Stimulated activated CD8-positive, alpha-beta memory T cell treated with anti-CD3 and anti-CD28 coated beads, Interleukin-4, amount 100 ng/mL, for 1 hour (primary cell): ENCODE data around the gene PNMA8B.
"Not testable (repeated sequence)": the region's sequence is repeated elsewhere in the genome, so short reads cannot be mapped to it uniquely, and the experiment has no call there.

Experiments used
- DNase-seq, 2 donors: peaks; one replicate each; pipeline ENCODE4 v3.0.0-alpha.2; 2020; ENCODE audit warnings: low read depth in 2 of 2, low spot score in 1 of 2

Gene PNMA8B, protein sequence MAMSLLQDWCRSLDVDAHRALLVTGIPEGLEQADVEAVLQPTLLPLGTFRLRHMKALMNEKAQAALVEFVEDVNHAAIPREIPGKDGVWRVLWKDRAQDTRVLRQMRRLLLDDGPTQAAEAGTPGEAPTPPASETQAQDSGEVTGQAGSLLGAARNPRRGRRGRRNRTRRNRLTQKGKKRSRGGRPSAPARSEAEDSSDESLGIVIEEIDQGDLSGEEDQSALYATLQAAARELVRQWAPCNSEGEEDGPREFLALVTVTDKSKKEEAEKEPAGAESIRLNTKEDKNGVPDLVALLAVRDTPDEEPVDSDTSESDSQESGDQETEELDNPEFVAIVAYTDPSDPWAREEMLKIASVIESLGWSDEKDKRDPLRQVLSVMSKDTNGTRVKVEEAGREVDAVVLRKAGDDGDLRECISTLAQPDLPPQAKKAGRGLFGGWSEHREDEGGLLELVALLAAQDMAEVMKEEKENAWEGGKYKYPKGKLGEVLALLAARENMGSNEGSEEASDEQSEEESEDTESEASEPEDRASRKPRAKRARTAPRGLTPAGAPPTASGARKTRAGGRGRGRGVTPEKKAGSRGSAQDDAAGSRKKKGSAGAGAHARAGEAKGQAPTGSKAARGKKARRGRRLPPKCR

DNA sequence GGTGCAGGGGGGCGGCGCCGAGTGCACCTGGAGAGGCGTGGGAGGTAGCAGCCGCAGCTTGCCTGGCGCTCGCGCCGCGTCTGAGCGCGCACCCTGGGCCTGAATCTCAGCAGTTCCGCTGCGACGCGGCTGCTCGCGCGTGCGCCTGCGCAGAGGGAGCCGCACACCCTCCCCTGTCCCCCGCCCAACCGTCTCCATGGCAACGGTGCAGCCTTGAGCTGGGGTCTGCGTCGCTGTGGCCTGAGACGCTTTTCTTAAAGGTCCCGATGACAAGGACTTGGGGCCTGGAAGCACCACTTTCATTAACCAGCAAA lies at the start of gene PNMA8B:
PNMA8B (minus strand) TSS at position 82 of the 314 bp plus-strand sequence. CDS start 402 bp downstream, outside the sequence.
- DNase-seq, result no peak

DNA sequence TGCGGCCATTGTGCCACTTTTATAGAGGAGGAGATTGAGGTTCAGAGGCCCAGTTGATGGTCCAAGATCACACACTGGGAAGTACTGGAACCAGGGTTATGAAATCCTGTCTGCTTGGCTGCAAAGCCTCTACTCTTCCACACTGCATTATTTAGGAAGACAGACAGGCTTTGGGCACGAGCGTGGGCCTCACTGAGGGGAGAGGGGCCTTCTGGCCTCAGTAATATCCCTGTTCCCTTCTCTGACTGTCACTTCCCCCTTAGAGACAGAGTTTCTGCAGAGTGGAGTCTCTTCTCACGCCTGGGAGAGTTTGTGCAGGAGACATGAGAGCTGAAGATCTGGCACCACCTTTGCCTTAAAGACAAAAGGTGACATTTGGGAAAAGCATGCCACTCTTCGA lies 49.0 kb upstream of the PNMA8B start:
- DNase-seq, result no peak

DNA sequence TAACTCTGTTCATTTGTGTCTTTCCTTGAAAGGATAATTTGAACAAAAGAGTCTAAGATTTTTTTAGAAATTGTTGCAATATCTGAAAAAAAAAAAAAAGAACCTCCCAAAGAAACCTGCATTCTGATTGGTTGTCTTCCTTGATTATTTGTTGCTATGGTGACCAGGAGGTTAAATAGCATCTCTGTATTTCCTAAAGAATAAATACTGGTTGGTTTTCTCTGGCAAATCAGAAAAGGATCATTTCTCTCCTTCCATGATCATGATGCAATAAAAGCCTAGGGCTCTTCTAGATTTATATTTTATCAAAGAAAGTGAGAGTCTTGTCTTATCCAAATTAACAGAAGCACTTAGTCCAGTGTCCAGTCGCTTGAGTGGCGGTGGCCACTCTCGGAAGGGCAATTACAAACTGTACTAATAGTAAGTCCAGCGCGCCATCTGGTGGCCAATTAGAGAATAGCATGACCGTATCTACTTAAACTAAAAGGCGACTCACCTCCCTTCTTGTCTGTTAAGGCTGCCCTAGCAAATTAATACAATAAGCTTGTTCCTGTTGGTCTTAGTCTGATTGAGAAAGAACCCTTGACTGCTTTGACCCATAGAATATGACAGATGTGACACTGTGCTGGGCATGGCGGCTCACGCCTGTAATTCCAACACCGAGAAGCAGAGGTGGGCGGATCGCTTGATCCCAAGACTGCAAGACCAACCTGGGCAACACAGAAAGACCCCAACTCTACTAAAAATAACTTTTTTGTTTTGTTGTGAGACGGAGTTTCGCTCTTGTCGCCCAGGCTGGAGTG lies 47.0 kb upstream of the PNMA8B start:
- peak; percentile 62 to 76 for DNase-seq

DNA sequence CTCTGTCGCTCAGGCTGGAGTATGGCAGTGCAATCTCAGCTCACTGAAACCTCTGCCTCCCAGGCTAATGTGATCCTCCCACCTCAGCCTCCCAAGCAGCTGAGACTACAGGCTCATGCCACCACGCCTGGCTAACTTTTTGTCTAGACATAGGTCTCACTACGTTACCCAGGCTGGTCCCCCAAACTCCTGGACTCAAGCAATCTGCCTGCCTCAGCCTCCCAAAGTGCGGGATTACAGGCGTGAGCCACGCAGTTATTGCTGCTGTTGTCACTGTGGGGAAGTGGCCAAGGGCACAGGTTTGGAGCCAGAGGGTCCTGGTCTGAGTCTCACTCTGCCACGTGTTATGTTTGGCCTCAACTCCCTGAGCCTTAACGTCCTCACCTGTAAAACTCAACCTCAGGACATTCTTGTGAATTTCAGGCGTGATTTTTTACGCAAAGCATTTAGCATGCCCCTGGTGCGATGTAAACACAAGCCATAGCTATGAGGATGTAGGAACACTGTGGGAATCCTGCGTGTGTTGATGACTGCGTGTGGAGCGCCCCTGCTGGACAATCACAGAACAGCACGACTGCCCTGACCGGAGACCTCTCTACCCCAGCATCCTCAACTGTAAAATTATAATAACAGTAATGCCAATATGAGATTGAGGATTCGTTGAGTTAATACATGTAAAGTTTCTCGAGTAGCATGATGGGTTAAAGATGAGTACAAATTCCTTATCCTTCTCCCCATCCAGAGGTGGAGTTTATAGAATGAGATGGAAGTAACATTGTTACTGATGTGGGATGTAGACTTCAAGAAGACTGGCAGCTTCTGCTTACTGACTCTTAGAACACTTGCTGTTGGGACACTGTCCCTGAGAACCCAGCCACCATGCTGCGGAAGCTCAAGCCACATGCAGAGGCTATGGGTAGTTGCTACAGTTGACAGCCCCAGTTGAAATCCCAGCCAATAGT lies 41.8 kb upstream of the PNMA8B start:
- DNase-seq, result peak; percentile 38 to 42

DNA sequence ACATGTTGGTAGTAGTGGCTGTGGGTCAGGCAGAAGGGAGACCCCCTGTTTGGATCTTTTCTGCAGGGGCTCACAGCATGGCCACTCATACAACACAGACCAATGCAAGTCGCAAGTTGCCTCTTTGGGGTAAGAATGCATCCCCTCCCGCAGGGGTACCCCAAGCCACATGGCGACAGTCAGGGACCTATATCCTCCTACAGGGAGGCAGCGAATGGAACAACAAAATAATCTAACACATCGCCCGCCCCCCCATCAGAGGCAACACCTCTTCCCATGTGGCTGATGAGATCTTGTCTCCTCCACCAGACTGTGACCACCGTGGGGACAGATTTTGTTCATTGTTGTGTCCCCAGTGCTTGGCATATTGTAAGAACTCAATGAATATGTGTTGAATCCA lies 40.7 kb upstream of the PNMA8B start:
- no peak for DNase-seq

DNA sequence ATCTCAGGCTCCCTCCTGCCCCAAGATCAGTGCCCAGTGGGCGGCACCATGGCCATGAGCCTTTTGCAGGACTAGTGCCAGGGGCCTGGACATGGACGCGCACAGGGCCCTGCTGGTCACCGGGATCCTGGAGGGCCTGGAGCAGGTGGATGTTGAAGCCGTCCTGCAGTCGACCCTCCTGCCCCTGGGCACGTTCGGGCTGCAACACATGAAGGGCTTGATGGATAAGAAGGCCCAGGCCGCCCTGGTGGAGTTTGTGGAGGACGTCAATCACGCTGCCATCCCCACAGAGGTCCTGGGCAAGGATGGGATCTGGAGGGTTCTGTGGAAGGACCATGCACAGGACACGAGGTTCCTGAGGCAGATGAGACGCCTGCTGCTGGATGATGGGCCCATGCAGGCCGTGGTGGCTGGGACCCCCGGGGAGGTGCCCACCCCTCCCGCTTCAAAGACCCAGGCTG lies 38.0 kb upstream of the PNMA8B start:
- DNase-seq, result no peak

DNA sequence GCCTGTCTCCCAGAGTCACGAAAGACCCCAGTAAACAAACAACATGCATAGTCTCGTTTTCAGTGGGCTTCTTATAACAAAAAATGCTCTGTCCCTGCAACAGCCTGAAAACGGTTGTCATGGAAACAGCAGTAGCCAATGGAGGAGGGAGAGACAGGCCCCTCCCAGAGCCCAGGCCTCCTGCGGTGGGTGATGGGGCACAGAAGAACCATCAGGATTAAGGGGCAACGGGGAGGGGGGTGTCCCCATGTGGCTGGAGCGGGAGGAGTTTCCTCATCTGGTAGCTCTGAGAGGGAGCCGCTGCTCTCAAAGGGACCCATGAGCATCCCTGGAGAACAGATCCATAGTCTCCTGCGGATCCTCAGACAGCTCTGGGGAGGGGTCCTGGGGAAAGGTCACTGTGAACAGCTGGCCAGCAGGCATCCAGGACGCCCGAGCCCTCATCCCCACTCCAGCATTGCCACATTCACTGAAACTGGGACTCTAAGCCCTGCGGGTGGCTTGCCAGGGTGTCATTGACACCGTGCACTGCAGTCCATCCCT lies 37.5 kb upstream of the PNMA8B start:
- DNase-seq, result no peak

DNA sequence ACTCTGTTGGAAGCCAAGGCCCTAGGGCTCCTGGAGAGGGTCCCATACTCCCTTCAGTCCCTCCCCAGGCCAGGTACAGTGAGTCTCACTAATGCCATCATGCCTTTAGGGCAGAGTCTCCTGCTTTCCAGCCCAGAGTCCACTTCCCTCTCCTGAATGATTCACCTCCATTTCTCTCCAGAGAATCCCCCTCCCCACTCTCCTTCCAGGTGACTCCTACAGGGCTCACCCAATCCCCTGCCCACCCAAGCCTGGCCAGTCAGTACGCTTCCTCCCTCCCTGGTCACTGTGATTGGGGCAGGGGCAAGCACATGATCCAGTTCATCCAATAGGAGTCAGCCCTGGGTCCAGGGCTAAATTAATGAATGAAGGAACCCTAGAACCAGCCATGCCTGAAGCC lies 35.0 kb upstream of the PNMA8B start:
- no peak for DNase-seq

DNA sequence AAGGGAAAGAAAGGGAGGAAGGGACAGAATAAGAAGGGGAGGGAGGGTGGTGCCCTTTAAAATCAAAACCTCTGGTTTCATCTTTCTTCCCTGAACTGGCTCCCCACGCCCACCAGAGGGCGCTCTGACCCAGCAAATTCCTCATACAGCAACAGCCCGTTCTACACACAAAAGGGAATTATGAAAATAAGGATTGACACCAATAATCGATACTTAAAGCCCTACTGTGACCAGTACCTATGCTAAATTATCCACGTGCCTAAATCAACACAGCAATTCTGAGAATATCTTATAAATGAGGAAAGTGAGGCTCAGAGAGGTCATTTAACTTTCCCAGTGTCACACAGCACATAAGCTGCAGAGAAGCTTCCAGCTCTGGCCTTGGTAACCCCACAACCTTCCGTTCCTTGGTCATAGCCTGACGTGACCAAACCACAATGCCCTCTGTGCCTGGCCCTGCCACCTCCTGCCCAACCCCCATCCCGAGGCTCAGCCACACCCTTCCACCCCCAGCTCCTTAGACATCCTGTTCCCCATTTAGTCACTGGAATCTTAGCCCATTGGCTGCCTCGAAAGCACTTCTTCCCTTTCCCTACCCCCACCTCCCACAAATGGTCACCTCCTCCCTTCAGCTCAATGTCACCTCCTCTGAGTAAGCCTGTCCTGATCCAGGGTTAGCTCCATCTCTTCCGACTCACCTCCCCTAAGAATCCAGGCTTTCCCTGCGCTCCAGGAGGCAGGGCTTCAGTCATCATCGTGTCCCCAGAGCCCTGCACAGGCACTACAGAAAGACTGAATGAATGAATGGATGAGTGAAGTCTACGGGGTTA lies 34.2 kb upstream of the PNMA8B start:
- peak; percentile 44 to 57 for DNase-seq

DNA sequence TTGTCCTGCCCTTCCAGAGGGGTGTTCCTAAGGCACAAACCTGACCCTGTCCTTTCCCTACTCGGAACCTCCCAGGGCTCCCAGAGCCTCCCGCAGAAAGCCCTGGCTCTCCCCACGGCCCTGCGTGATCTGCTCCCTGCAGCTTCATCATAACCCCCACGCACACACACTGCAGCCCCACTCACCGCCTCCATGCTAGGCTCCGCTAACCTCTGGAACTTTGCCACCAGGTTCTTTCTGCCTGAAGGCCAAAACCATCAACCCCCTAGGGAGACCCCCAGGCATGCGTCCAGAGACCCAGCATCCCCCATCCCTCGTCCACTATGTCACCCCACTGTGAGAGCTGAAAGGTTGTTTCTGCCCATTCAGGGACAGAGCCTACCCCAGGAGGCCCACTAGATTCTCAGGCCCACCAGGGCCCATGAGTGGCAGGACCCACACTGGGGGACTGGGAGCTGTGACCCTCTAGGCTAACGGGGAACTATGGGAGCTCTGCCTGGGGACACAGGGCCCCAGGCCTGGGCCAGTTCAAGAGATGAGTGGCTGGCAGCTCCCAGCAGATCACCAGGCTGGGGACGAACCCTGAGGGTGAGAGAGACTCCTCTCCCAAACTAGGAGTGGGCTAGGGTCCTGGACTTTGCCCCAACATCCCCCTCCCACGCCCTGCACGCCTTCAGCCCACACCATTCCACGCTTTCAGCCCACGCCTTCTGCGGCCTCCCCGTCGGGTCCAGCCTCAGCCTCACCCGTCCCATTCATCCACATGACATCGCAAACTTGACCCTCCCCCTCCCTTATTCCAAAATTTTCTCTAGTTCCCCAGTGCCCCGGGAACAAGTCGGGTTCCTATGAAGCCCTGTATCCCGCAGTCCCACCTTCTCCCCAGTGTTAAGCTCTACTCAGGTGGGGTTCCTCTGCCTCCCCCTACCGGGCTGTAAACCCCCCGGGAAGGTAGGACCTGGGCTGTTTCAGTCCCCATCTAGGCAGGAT lies 33.2 kb upstream of the PNMA8B start:
- DNase-seq, result no peak

DNA sequence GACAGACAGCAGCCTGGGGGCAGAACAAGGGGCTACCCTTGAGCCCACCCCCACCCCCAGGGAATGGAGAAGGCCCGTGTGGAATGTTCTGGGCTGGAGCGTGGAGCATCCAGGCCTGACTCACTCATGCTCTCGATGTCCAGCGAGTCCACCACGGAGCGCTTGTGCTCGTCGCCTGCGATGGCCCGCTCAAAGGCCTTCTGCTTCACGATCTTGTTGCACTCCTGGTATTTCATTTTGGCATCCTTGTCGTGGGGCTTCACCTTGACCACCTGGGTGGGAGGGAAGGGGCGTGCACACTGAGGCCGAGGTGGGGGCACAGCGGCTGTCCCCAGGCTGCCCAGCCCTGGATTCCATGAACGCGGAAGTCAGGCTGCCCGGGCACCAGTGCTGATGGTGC lies 31.1 kb upstream of the PNMA8B start:
- not testable (repeated sequence) for DNase-seq

DNA sequence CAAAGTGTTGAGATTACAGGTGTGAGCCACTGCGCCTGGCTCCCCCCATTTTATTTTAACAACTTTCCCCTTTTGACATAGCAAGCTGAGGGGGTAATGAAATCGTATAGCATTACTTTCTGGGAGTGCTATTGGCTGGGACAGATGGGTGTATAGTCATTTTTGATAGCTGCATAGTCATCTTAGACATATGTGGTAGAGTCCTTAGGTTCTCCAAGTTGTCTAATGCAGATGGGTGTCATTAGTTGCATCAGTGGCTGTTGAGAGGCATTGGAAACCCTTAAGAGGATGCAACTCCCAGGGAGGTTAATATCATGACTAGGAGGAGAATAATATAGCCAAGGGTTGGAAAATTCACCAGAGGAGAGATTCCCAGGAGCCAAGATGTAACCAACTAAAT lies 28.6 kb upstream of the PNMA8B start:
- no peak for DNase-seq

DNA sequence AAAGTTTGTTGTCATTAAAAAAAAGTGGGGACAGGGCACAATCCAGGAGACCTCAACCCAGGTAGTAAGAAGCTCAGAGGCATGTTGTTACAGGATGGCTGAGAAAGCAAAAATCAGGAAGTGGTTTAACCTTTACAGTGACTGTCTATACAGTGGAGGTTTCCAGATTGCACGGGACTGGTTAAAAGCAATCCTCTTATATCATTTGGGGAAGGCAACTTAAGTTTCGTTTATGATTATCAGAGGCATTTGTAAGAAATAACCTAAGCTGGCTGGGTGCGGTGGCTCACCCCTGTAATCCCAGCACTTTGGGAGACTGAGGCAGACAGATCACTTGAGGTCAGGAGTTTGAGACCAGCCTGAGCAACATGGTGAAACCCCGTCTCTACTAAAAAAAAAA lies 27.3 kb upstream of the PNMA8B start:
- not testable (repeated sequence) for DNase-seq

DNA sequence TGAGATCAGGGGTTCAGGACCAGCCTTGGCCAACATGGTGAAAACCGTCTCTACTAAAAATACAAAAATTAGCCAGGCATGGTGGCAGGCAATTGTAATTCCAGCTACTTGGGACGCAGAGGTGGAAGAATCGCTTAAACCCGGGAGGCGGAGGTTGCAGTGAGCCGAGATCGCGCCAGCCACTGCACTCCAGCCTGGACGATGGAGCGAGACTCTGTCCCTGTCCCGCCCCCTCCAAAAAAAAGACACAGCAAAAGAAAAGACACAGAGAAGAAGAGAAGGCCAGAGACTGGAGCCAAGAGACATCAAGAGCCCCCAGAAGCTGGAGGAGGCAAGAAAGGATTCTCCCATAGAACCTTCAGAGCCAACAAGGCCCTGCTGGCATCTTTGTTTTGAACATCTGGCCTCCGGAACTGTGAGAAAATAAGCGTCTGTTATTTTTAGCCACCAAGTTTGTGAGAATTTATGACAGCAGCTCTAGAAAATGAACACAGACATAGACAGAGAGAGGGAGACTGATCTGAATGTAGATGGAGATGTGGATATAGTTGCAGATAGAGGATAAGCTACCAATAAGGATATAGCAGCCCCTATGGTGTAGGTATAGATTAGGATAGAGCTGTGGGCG lies 25.7 kb upstream of the PNMA8B start:
- DNase-seq, result no peak

DNA sequence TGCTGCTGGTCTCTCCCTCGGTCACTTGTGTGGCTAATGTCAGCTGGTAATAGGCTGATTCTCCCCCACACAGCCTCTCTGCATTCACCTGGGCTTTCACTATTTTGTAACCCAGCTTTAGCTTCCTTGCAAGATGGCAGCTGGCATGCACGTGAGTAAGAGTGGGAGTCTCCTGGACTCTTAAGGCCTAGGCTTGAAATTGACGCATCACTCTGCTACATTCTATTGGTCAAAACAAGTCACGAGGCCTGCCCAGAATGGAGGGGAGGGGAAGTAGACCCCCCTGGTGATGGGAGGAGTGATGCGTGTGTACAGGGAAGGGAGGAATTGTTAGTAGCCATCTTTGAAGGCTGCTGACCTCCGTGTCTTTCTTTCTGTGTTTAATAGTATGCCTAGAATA lies 24.9 kb upstream of the PNMA8B start:
- no peak for DNase-seq

DNA sequence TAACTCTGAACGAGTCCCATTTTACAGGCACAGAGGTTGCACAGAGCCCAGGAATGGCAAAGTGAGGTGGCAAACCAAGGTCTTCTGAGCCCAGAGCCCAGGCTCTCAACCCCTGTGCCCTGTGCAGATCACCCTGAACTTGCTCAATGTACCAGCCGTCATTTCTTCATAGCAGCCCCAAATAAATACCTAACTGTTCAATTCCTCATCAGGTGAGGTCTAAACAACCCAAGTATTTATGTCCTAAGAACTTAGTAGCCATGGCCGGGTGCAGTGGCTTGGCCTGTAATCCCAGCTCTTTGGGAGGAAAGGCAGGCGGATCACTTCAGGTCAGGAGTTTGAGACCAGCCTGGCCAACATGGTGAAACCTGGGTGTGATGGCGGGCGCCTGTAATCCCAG lies 21.8 kb upstream of the PNMA8B start:
- DNase-seq, result no peak

DNA sequence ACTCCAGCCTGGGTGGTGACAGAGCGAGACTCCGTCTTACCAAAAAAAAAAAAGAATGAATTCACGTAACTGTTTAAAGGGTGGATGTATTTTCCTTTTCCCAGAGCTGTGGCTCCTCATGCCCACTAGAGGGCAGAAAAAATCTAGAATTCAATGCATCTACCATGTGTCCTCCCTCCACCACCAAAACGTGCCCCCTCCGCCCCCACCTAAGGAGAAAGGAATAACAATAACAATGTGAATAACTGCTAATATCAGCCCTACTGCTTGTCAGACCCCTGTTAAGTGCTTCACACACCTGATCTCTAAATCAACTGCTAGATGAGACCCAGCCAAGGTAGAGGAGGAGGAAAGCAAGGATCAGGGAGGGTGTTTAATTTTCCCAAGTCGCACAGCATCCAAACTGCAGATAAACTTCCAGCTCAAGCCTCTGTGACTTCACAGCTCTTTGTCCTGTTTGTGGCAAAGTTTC lies 20.2 kb upstream of the PNMA8B start:
- no peak for DNase-seq

DNA sequence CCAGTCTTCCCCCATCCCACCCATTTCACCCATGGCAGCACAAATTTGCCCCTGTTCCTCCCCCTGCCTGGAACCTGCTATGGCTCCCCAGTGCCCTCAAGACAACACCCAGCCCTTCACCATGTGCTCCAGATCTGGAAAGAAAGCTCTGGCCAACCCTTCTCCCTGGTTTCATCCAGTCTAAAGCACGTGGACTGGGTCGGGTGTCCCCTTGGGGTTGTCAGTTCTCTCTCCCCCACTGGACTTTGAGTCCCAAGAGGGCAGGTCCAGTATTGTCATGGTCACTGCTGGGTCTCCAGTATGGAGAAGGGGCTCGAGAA lies 19.6 kb upstream of the PNMA8B start:
- DNase-seq, result no peak
